HepG2 (cell line): ENCODE data around the gene EDNRB.

Experiments used
- ZFP41 ChIP-seq: sonication (generic); formaldehyde crosslinking; IDR thresholded peaks from 2 replicates; pipeline ENCODE4 v1.4.0; 2020; ENCODE audit warnings: mild to moderate bottlenecking, missing genetic modification reagents, borderline replicate concordance
- ZNF549 ChIP-seq: sonication (generic); formaldehyde crosslinking; IDR thresholded peaks from 2 replicates; pipeline ENCODE4 v1.5.0; 2020; ENCODE audit warnings: missing genetic modification reagents
- TF ChIP-seq, protein P1 (sequence below): sonication (generic); formaldehyde crosslinking; IDR thresholded peaks from 2 replicates; pipeline ENCODE4 v1.5.0; 2020; ENCODE audit warnings: mild to moderate bottlenecking, missing genetic modification reagents, moderate library complexity
- TF ChIP-seq, protein P2 (sequence below): IDR thresholded peaks from 2 replicates; pipeline ENCODE4 v1.6.1; 2016; ENCODE audit warnings: low read depth, control low read depth

DNA sequence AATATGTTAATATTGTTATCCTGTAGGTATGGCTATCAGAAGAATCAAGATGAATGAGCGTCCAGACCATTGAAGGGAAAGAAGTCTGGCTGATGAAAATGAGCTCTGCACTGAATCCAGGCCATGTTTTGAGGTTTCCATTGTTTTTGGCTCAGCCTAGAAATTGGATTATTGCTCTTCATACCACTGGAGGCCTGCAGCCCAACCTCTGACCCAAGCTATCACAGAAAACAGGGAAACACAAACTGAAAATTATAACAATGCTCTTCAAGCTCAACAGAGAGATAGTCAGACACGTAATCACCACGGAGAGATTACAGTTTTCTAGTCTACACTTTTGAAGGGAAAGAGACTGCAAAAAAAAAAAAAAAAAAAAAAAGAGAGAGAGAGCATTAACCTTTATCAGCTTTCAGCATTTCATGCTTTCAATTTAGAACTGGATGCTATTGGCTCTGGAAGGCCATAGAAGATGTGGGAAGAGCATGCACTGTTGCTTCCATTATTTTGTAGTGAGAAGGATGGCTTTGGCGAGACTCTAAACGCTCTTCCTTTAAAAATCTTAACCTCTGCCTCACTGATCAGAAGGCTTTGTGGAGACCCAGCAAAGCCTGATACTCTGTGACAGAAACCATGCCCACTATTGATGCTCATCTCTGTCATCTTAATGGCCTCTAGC, 10.8 kb downstream of the EDNRB start:
- TF ChIP-seq, protein P1, sequence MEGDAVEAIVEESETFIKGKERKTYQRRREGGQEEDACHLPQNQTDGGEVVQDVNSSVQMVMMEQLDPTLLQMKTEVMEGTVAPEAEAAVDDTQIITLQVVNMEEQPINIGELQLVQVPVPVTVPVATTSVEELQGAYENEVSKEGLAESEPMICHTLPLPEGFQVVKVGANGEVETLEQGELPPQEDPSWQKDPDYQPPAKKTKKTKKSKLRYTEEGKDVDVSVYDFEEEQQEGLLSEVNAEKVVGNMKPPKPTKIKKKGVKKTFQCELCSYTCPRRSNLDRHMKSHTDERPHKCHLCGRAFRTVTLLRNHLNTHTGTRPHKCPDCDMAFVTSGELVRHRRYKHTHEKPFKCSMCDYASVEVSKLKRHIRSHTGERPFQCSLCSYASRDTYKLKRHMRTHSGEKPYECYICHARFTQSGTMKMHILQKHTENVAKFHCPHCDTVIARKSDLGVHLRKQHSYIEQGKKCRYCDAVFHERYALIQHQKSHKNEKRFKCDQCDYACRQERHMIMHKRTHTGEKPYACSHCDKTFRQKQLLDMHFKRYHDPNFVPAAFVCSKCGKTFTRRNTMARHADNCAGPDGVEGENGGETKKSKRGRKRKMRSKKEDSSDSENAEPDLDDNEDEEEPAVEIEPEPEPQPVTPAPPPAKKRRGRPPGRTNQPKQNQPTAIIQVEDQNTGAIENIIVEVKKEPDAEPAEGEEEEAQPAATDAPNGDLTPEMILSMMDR (CRISPR knock-in tag) = no peak
- TF ChIP-seq ZFP41 (CRISPR knock-in tag) (no peak), ZNF549 (CRISPR knock-in tag) (no peak)
- TF ChIP-seq, protein P2, sequence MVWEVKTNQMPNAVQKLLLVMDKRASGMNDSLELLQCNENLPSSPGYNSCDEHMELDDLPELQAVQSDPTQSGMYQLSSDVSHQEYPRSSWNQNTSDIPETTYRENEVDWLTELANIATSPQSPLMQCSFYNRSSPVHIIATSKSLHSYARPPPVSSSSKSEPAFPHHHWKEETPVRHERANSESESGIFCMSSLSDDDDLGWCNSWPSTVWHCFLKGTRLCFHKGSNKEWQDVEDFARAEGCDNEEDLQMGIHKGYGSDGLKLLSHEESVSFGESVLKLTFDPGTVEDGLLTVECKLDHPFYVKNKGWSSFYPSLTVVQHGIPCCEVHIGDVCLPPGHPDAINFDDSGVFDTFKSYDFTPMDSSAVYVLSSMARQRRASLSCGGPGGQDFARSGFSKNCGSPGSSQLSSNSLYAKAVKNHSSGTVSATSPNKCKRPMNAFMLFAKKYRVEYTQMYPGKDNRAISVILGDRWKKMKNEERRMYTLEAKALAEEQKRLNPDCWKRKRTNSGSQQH = no peak
